Stimulated activated naive CD4-positive, alpha-beta T cell treated with Interleukin-2 at 50 U/mL for 16 hours (primary cell): Measurements from ENCODE around the gene TACR2.

ENCODE experiments used
- DNase-seq: peaks from one replicate; lab custom pipeline; 2025; lab: John Stamatoyannopoulos, UW

The TACR2 gene

DNA sequence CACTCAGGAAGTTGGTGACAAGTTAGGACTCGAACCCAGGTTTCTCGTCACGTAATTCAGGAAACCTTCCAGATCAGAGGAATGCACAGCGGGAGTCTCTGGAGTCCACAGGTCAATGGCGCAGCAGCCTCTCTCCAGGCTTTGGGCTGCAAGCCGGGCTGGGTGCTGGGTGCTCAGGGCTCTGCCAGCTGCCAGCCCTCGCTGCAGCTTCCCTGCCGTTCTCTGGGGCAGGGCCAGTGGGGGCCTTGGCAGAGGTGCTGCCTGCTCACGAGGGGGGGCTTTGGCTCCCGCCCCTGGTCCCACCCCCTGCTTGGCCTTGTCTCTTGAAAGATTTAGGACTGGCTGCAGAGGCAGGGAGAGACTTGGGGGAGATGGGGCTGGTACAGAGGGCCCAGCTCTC, at the start of gene TACR2:
TACR2 (minus strand) TSS at position 224 of the 400 bp plus-strand sequence. CDS start 595 bp downstream, outside the sequence.
- DNase-seq: no peak

DNA sequence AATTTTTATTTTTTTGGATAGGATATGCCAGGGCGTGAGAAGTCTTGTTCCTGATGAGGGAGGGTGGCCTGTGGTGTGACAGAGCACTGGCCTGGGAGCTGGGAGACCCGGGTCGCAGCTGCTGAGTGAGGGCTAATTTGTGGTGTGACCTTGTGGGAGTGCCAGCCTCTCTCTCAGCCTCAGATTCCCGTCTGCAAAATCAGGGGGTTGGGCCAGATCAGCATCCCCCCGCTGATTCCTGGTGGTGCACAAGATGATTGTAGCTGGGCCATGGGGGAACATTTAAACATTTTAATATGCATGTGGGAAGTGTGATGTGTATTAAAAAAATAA, 49.4 kb upstream of the TACR2 start:
- no peak for DNase-seq

DNA sequence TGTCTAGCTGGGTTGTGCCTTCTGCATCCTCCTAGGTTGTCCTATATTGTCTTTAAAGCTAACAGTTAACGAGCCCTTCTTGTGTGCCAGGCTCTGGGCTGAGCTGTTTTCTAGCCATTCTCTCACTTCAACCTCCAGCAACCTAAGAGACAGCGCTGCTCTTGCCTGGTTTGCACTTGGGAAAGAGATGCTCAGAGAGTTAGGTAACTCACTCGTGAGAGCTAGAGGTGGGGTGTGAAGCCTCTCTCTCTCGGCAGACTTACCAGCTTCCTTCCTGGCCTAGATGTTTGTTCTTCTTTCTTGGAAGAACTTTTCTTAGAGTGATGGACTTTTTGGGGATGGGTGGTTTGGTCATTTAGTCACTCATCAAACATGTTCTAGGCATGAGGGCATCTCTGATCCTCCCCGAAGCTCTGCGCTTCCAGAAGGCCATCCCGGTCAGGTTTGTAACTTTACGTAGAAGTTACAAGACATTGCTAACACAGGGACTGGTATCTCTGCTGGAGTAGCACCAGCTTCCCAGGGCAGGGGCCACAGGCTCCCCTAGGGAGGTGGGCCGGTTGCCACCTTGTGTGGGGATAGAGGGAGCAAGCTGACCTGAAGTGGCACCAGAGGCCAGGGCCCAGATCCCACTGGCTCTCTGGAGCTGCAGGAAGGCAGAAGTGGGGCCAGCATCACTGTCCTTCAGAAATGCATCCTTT, 48.9 kb upstream of the TACR2 start:
- DNase-seq: no peak

DNA sequence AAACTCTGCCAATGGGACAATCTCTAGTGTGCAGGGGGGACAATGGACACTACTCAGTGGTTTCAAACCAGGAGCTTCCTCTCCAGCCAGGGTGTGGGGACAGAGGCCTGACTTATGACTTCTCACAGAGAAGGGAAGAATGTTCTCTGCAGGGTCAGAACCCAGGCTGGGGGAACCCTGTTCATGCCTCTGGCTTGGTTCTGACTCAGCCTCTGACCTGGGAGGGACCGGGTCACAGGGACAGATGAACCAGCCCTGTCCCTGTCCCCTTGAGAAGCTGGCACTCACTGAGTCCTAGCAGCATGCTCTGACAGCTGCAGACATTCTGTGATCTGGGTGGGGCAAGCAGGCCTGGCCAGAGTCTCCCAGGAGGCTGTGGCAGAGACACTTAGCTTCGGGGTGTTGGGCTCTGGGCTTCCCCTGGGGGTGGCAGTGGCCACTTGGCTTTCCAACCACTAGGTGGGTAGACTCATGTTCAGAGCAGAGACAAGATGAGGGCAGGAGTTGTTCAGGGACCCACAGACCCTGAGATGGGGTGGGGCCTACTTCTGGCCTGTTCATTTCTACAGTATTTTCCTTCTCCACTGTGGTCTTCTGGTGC, 48.2 kb upstream of the TACR2 start:
- DNase-seq: no peak

DNA sequence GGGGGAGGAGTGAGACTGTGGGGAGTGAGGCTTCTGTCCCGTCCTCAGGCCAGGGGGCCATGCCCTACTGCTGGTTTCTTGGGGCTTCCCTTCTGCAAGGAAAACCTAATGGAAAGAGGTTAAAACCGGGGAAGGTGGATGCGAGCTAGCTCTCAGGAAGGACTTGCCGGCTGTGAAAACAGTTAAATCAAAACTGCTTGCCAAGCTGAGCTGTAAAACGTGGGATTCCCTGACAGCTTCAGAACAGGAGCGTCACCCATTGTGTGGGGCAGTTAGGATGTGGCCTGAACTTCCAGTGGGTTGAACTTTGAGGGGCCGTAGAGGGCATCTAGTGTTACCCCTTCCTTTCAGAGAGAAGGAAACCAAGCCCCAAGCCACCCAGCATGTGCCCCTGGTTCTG, 47.7 kb upstream of the TACR2 start:
- no peak for DNase-seq

DNA sequence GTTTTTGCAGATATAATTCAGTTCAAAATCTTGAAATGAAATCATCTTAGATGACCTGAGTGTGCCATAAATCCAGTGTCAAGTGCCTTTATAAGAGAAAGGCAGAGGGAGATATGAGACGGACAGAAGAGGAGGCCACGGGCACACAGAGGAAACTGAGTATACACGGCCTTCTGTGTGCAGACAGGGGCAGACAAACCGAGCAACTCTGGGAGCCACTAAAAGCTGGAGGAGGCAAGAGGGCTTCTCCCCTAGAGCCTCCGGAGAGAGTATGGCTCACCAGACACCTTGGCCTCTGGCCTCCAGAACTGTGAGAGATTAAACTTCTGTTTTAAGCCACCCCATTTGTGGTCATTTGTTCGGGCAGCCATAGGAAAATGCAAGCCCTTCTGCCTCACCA, 47.2 kb upstream of the TACR2 start:
- DNase-seq: no peak

DNA sequence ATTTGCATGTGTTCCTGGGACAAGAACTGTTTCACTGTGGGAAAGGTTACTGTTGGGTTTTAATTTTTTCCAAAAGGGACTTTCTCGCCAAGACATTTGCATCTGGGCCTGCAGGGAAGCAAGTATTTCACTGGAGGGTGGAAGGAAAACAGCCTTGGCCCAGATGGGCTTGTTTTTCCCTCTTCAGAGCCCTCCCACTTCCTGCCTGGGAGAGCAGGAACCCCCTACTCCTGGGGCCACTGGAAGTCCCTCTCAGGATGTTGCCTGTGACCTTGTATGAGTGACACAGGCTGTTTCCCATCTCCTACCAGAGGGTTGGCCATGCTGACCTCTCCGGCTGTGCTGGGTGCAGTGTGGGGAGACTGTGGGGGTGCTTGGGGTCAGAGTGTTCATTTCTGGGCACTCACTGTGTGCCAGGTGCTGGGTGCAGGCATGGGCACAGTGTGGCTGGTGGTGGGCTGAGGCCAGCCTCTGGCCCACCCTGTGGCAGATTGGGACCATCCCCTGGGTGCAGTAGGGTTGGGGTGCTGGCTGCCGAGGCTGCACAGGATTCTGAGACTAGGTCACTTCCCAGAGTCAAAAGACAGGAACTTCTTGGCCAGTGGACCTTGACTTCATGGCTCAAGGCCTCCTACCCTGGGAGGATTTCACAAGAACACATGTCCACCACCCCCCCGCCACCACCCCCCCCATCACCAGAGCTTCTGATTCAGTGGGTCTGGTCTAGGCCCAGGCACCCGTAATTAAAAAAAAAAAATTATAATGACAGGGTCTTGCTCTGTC, 44.7 kb upstream of the TACR2 start:
- no peak for DNase-seq

DNA sequence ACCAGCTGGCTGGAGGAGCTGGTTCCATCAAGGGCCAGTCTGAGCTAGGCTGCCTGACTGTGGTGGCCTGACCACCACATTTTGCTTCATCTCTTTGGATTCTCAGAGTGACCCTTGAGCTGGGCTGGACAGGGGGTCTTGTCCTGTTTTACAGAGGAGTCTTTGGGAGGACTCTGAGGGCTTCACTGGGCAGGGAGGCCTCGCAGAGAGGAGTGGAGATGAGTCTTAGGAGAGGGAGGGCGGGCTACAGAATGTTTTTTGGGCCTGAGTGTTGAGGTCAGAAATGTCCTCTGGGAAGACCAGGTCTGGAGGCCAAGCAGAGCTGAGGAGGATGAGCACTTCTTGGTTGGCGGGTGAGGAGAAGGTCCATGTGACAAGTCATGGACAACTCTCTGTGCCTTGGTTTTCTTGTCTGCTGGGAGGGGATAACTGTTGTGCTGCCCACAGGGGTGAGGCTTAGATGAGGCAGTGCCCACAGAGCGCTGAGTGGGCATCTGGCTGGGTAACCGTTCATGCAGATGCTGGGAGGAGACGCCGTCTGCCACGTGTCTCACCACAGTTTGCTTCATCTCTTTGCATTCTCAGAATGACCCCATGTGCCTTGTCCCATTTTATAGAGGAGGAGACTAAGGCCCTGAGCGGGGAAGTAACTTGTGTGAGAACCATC, 44.0 kb upstream of the TACR2 start:
- DNase-seq: no peak

DNA sequence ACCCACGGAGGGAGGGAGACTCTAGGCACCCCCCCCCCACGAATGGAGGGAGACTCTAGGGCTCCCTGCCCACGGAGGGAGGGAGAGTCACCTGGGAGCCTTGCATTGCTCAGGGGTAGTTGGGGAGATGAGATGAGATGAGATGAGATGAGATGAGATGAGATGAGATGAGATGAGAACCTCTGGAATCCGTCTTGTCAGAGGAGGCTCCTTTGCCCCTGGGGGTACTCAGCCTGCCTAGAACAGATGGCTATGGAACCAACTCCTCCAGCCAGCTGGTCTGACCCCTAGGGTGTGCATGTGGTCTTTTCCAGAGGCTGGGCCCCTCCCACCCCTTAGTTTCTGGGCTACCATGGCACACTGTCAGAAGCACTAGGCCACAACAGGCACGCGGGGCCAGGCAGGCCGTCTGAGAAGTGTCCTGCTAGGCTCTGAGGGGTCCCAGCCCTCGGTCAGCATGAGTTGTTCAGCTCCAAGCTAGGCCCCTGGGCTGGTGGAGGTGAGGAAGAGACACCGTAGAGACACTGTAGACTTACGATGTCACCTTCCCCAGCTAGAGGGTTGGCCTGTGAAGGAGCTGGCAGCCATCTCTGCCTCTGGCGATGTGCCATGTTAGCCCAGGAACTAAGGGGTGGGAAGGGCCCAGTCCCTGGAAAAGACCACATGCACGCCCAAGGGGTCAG, 43.3 kb upstream of the TACR2 start:
- DNase-seq: no peak

DNA sequence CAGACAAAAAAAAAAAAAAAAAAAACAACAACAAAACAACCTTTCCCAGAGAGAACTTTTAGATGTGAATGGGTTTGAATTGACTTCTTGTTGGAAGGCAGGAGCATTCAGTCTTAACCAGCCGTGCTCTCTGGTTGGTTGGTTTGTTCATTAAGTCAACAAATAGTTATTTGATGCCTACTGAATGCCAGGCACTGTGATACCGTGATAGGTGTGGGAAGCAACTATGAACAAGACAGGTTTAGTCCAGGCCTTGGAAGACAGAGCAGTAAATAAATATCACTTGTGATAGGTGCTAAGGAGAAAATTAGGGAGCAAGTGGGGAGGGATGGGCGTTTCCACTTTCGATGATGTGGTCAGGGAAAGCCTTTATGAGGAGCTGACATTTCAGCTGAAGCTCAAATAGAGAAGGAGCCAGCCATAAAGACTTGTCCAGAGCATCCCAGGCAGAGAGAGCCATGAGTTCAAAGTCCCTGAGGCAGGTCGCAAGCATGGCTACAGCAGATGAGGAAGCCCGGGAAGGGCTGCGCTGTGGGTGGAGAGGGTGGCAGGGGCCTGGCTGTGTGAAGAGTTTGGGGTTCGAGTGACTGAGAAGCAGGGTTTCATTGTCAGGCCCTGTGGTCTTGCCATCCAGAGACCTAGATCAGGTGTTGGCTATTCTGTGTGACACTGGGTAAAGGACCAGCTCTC, 42.5 kb upstream of the TACR2 start:
- no peak for DNase-seq

DNA sequence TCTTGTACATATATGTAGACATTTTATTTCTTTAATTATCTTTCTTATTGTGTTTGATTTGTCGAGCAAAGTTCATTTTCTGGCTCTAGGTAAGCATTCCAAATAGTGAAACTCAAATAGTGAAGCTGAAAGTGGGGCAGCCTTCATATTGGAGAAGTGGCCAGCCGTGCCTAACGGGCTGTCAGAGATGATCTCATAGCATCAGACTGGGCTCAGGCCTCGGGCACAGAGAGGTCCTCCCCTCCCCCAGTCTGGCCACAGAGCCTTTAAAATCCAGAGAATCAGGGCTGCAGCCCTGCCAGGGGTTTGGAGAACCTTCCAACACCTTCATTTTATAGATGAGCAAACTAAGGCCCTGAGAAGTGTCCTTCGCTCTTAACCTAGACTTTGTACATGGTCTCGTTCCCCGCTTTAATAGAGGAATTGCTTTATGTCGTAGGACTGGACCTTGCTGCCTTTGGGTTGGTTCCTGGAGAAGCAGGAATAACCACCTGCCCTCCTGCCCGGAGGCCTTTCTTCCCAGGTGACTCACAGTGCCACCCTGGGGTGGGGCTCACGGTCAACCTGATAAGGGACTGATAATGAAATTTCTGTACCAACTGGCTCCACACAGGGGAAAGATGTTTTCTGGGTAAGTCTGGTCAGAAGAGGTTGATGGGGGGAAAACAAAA, 41.8 kb upstream of the TACR2 start:
- no peak for DNase-seq

DNA sequence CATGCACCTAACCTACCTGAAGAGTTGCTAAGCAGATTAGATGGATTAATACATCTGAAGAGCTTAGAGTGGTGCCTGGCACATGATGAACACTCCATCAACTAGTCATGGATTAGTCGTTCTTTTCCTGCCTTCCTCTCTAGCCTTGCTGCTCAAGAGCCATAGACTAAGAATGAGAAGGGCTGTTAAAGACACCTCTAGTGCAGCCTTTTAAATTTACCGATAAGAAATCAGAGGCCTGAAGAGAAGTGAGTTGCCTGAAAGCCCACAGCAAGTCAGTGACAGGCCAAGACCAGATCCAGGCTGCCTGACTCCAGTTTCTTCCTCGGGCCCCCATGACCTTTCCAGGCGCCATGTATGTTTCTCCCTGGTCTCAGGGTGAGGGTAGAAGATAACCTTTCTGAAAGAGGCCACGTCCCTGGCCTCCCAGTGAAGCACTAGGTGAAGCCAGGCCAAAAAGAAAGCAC, 41.1 kb upstream of the TACR2 start:
- DNase-seq: no peak

DNA sequence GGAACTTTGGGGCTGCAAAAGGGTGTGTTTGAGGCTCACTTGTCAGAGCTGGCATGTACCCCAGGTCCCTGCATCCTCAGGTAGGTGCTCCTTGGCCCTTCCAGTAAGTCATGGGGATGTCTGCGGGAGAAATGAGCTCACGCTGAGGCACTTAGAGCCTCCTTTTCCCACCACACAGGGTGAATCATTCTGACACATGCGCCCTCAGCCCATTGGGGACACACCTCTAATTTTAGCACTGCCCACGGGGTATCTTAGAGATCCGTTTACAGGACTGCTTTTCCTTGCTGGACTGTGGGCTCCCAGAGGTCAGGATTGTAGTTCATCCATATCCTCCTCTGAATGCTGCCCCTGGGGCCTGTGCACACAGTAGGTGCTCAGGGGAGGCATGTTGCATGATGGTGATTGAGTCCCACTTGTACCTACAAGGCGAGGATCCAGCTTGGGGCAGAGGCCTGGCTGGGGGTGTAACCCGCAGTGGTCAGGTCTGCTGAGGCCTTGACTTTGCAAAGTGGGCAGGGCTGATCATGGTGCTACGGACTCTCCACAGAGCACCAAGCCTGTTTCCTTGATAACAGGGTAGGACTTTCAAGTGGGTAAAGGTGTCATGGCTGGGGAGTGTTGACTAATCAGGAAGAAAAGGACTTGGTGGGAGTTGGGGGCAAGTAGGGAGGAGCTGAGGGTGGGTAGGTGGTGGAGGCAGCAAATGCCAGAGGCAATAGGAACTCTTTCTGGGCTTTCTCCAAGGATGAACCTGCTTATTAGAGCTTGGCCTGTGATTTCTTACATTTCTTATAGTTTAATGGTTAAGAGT, 40.4 kb upstream of the TACR2 start:
- DNase-seq: no peak

DNA sequence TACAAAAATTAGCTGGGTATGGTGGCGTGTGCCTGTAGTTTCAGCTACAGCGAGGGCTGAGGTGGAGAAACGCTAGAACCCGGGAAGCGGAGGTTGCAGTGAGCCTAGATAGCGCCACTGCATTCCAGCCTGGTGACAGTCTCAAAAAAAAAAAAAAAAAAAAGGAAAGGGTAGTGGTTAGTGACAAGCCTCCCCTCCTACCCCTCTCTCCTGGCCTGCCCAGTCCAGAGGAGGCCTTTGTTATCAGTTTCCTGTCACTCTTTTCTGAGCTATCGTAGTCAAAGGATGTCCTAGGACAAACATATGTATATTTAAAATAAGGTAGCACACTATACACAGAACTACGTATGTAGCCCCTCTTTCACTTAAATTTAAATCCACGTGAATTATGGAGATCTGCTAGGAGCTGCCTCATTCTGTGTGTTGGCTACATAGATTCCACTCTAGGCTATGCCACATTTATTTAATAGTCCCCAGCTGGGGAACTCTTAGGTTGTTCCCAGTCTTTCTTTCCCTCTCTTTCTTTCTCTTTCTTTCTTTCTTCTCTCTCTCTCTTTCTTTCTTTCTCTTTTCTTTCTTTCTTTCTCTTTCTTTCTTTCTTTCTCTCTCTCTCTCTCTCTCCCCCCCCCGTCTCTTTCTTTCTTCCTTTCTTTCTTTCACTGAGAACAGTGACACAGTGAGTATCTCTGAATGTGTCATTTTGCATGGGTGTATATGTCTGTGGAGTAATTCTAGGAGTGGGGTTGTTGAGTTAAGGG, 38.5 kb upstream of the TACR2 start:
- DNase-seq: no peak

DNA sequence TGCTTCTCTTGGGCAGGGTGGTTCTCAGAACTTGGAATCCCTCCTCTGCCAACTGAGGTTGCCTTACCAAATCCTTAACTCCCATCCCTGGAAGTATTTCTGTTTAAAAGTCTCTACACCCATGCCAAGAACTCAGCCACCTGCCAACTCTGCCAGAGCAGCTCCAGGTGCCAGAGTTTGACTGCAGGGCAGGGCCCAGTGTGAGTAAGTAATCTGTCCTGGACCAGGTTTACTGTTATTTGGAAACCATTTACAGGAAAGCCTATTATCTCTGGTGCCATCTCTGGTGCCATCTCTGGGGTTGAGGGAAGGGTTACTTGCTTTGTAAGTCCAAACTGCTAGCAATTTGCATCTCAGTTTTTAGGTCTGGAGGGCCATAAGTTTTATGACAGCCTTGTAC, 37.1 kb upstream of the TACR2 start:
- no peak for DNase-seq

DNA sequence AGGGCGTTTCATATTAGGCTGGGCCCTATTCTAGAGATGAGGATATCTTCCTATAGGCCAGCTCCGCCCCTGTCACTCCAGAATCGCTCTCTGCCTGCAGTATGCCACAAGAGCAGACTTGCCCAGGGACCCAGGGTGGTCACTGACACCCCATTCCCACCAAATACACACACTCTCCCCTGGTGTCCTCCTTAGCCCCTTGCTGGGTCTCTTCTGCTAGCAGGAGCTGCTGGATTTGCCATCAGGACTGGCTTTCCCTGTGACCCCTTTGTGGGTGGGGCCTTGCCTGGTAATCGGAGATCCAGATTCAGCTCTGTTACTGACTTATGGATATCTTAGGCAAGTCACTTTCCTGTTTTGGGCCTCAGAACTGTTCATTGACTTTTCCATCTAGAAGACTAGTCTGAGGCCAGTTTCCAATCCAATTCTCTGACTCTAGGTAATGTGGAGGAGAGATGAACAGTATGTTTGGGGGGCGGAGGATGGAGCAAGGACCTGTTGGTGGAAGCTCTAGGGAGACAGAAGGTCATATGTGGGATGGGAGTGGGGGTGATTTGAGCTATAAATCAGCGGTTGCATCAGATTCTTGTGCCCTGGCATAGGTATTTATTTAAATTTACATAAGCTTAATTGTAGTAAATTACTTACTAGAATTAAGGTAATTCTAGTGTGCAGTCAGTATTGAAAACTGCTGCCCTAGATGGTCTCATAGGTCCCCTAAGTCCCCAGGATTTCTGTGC, 36.1 kb upstream of the TACR2 start:
- DNase-seq: no peak

DNA sequence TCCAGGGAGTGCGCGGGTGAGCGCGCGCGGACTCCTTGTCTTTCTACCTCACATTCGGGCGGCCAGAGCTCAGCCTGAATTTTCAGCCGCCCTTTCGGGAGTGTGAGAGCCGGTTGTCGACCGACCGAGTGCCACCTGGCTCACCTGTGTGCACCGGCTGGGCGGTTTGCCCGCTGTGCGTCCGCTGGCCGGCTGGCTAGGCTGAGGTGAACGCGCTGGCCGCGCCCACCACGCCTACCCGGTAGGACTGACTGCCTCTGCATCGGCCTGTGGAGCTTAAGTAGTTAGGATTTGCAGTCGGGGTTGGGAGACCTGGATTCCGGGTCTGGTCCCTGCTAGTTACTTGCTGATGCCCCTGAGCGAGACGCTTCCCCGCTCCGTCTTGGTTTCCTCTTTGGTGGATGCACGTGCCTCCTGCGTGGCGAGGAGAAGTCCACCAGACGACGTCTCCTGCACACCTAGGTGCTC, 35.1 kb upstream of the TACR2 start:
- no peak for DNase-seq

DNA sequence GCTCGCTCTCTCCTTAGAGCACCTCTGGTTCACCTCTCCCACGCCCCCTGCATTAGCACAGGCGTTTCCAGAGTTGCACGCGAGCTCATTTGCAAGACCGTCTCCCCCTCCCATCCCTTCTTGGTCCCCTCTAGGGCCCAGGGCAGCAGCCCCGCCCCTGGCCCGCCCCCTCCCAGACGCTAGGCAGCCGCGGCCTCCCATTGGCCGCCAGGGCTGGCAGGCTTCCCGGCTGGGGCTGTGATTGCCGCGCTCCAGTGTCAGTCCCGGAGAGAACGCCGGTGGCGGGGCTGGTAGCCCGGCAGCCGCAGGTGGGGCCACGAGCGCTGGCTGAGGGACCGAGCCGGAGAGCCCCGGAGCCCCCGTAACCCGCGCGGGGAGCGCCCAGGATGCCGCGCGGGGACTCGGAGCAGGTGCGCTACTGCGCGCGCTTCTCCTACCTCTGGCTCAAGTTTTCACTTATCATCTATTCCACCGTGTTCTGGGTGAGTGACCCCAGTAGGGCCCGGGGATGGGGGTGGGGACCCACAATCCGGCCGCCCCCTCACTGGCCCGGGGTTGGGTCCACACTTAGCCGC, 34.6 kb upstream of the TACR2 start, which contains the start of gene TSPAN15:
TSPAN15 (plus strand) TSS at position 257 of the 575 bp plus-strand sequence; CDS start at position 387, 130 bp downstream.
- DNase-seq: peak; percentile 81
